HG02970 (cell line): ENCODE results near the gene GATAD2B.
"Not testable (repeated sequence)": the region's sequence is repeated elsewhere in the genome, so short reads cannot be mapped to it uniquely, and the experiment has no call there.

Experiments used
- ATAC-seq: cut with Tn5 transposase; IDR thresholded peaks from one replicate; pipeline ENCODE4 v1.9.1; 2021; ENCODE audit warnings: mild to moderate bottlenecking, moderate library complexity, moderate number of reproducible peaks; ENCODE audit not compliant: unreplicated experiment, low FRiP score

Gene GATAD2B

DNA sequence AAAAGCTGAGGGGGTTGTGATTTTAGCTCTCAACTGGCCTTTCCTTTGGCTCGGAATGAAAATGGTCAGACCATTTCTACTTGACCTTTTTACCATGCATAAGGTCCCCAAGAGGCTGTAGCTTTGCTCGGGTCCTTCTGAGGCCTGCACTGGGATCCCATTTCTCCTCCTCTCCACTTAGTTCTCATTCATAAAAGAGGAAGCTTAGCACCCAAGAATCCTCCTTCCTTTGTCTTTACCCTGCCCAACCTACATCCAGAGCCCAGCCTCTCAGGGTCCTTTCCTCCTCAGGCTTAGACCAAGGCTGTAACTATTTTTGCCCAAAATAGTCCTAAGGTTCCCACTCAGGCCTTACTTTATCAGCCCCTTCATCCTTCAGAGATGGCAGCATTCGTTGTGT is 153.6 kb downstream of the GATAD2B start:
- no peak for ATAC-seq

- ATAC-seq = no peak
Measured at GRCh38 chr1:153768316-153769181, 154.2 kb downstream of the GATAD2B start.

GRCh38 chr1:153767519-153767918 is 155.3 kb downstream of the GATAD2B start:
- ATAC-seq = no peak

DNA sequence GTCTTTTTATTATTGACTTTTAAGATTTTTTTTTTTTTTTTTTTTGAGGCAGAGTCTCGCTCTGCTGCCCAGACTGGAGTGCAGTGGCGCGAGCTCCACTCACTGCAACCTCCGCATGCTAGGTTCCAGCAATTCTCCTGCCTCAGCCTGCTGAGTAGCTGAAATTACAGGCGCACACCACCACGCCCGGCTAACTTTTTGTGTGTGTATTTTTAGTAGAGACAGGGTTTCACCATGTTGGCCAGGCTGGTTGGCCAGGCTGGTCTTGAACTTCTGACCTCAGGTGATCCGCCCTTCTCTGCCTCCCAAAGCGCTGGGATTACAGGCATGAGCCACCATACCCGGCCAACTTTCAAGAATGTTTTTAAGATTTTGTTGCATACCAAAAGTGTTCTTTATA is 156.1 kb downstream of the GATAD2B start:
- not testable (repeated sequence) for ATAC-seq

GRCh38 chr1:153764310-153764709 is 158.5 kb downstream of the GATAD2B start:
- ATAC-seq = no peak

DNA sequence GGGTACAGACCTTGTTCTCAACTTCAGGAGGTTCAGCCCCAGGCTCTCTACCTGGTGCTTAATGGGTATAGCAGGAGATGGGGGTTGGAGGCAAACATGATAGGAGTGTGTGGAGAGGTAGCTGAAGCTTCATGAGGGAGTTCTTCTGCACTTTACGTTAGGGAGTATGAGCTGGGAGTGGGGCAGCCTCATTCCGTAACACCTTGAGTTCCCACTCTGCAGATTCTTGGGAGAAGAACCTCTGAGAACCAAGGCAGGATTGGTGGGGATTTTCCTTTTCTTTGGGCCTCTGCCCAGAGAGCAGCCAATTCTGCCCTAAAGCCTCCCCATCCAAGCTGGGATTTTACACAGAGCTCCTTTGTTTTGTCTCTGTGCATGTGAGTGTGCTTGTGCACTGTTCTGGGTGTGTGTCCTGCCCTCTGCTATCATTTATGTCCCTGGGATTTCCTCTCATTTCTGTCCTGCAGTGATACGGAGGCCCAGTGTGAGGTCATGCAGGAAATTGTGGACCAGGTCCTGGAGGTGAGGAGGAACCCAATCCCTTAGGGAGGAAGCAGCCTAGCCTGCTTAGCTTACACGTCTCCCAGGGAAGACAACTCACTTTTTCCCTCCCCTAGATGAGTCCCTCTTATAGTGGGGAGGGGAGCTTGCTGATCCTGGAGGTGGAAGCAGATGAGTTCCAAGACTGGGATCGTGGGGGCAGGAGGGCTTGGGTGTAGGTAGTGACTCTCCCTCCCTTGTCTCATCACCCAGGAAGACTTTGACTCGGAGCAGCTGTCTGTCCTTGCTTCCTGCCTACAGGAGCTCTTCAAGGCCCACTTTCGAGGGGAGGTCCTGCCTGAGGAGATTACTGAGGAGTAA is 159.2 kb downstream of the GATAD2B start:
- ATAC-seq = no peak

- ATAC-seq = no peak
Measured at GRCh38 chr1:153760440-153760839, 162.3 kb downstream of the GATAD2B start.
